HepG2 (cell line): Measurements from ENCODE around the gene MAPK11. TPM values are rescaled to one million over a fixed set of nuclear protein-coding genes. Genes with fewer than 3 reads are reported as not detected.

ENCODE experiments used
- CBX1 ChIP-seq: IDR thresholded peaks from one replicate; pipeline ENCODE4 v1.6.1; 2016; ENCODE audit warnings: antibody characterized with exemption, low read depth
- ETV5 ChIP-seq: IDR thresholded peaks from 2 replicates; pipeline ENCODE4 v1.6.1; 2018; ENCODE audit warnings: missing biosample characterization, missing genetic modification reagents, inconsistent platforms, borderline replicate concordance
- GATAD2A ChIP-seq: IDR thresholded peaks from 2 replicates; pipeline ENCODE4 v1.6.1; 2016
- LCORL ChIP-seq, 2 experiments: fragments of 450-650 bp in 1 of 2; sonication (generic) in 1 of 2; formaldehyde crosslinking in 1 of 2; IDR thresholded peaks; 2 replicates each; pipeline versions ENCODE4 v1.5.0 to v1.6.1; 2017 to 2020; ENCODE audit warnings: antibody characterized with exemption in 1 of 2, missing genetic modification reagents in 1 of 2
- NAIF1 ChIP-seq: sonication (generic); formaldehyde crosslinking; IDR thresholded peaks from 2 replicates; pipeline ENCODE4 v1.5.0; 2020; ENCODE audit warnings: mild to moderate bottlenecking, missing genetic modification reagents, borderline replicate concordance
- PLRG1 ChIP-seq: fragments of 450-650 bp; conservative IDR thresholded peaks from 2 replicates; pipeline ENCODE4 v1.6.1; 2016
- SIN3B ChIP-seq: fragments of 150-350 bp; IDR thresholded peaks from 2 replicates; pipeline ENCODE4 v1.6.1; 2014; ENCODE audit warnings: low read length
- SMAD9 ChIP-seq: sonication (generic); formaldehyde crosslinking; IDR thresholded peaks from 2 replicates; pipeline ENCODE4 v1.5.1; 2020; ENCODE audit warnings: mild to moderate bottlenecking, missing genetic modification reagents
- SP1 ChIP-seq, 2 experiments: fragments of 450-650 bp in 1 of 2; sonication (generic) in 1 of 2; formaldehyde crosslinking in 1 of 2; IDR thresholded peaks; 2 replicates each; pipeline versions ENCODE4 v1.4.0 to v1.6.1; 2016 to 2020; ENCODE audit warnings: missing genetic modification reagents in 1 of 2
- TEAD3 ChIP-seq: optimal IDR thresholded peaks from 2 replicates; pipeline ENCODE3; 2016; ENCODE audit warnings: borderline replicate concordance
- ZBTB7A ChIP-seq: sonication (generic); formaldehyde crosslinking; IDR thresholded peaks from 2 replicates; pipeline ENCODE4 v1.8.0; 2022; ENCODE audit warnings: mild to moderate bottlenecking, missing genetic modification reagents
- ZNF570 ChIP-seq: sonication (generic); formaldehyde crosslinking; IDR thresholded peaks from 2 replicates; pipeline ENCODE4 v1.4.0; 2020; ENCODE audit warnings: mild to moderate bottlenecking, missing genetic modification reagents, borderline replicate concordance
- polyA plus RNA-seq, 8 experiments: library from polyadenylated mRNA; depleted of rRNA in 3 of 8; stranded (reverse) in 7 of 8; unstranded in 1 of 8; fragments of >200 nt; fragmentation: Illumina TruSeq in 4 of 8; extraction: Trizol in 4 of 8; gene quantifications; 2 replicates each; pipeline versions ENCODE4 v1.2.1 to v1.2.3, GENCODE V29; 2011 to 2016; ENCODE audit warnings: low read depth in 4 of 8, missing spikeins in 1 of 8, mixed read lengths in 1 of 8; ENCODE audit not compliant: insufficient read depth in 1 of 8
- total RNA-seq, 5 experiments: library from RNA; depleted of rRNA; stranded (reverse); fragments of >200 nt; fragmentation: Illumina TruSeq; extraction: Trizol; gene quantifications; 2 replicates each; pipeline ENCODE4 v1.2.3, GENCODE V29; 2016; ENCODE audit warnings: low read depth in 1 of 5
- TF ChIP-seq, protein P1 (sequence below): sonication (generic); formaldehyde crosslinking; IDR thresholded peaks from 2 replicates; pipeline ENCODE4 v1.4.0; 2020; ENCODE audit warnings: mild to moderate bottlenecking, missing genetic modification reagents, borderline replicate concordance
- TF ChIP-seq, protein P2 (sequence below): sonication (generic); formaldehyde crosslinking; IDR thresholded peaks from 2 replicates; pipeline ENCODE4 v1.4.0; 2020; ENCODE audit warnings: missing genetic modification reagents
- TF ChIP-seq, protein P3 (sequence below): sonication (generic); formaldehyde crosslinking; IDR thresholded peaks from 2 replicates; pipeline ENCODE4 v1.5.0; 2020; ENCODE audit warnings: missing genetic modification reagents
- TF ChIP-seq, protein P4 (sequence below): sonication (generic); formaldehyde crosslinking; IDR thresholded peaks from 2 replicates; pipeline ENCODE4 v1.4.0; 2020; ENCODE audit warnings: missing genetic modification reagents, borderline replicate concordance
- TF ChIP-seq, protein P5 (sequence below): sonication (generic); formaldehyde crosslinking; IDR thresholded peaks from 2 replicates; pipeline ENCODE4 v1.5.0; 2020; ENCODE audit warnings: mild to moderate bottlenecking, low read depth, missing genetic modification reagents, borderline replicate concordance

Gene MAPK11
- total and polyA plus RNA-seq, 2 of the 13 experiments (the other 11 are each of a cell fraction or from before 2014, with no cell fraction given) = 0.15 to 0.17 TPM

DNA sequence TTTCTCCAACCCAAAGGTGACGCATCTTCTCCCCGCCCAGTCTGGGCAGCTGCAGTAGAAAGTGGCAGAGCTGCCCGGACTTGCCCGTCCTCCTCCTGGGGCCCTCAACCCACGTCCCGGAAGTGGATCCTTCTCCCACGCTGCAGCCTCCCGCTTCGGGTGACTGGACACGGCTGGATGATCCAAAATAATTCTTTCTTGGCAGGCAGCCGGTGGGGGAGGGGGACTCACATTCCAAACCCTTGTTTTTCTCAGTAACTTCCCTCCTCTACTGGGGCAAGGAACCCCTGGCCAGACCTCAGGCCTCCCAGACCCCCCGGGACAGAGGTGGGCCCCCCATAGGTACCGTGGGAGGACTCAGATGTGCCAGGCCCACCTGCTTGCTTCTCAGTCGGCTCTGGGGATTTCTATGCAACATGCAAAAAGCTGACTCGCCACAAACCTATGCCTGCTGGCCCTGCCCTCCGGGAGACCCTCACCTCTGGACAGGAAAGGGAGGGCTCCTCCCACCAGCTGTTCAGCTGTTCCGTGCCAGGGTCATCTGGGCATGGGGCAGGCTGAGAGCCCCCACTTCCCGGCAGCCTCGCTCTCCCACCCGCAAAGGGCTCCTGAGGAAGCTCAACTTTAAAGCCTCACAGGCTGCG lies 35.9 kb upstream of the MAPK11 start (continued):
- TF ChIP-seq, protein P1, sequence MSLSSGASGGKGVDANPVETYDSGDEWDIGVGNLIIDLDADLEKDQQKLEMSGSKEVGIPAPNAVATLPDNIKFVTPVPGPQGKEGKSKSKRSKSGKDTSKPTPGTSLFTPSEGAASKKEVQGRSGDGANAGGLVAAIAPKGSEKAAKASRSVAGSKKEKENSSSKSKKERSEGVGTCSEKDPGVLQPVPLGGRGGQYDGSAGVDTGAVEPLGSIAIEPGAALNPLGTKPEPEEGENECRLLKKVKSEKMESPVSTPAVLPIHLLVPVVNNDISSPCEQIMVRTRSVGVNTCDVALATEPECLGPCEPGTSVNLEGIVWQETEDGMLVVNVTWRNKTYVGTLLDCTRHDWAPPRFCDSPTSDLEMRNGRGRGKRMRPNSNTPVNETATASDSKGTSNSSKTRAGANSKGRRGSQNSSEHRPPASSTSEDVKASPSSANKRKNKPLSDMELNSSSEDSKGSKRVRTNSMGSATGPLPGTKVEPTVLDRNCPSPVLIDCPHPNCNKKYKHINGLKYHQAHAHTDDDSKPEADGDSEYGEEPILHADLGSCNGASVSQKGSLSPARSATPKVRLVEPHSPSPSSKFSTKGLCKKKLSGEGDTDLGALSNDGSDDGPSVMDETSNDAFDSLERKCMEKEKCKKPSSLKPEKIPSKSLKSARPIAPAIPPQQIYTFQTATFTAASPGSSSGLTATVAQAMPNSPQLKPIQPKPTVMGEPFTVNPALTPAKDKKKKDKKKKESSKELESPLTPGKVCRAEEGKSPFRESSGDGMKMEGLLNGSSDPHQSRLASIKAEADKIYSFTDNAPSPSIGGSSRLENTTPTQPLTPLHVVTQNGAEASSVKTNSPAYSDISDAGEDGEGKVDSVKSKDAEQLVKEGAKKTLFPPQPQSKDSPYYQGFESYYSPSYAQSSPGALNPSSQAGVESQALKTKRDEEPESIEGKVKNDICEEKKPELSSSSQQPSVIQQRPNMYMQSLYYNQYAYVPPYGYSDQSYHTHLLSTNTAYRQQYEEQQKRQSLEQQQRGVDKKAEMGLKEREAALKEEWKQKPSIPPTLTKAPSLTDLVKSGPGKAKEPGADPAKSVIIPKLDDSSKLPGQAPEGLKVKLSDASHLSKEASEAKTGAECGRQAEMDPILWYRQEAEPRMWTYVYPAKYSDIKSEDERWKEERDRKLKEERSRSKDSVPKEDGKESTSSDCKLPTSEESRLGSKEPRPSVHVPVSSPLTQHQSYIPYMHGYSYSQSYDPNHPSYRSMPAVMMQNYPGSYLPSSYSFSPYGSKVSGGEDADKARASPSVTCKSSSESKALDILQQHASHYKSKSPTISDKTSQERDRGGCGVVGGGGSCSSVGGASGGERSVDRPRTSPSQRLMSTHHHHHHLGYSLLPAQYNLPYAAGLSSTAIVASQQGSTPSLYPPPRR (CRISPR knock-in tag) = 0 out of 2 replicates have a peak, but pooled peaks have one; percentile 30
- TF ChIP-seq, protein P2, sequence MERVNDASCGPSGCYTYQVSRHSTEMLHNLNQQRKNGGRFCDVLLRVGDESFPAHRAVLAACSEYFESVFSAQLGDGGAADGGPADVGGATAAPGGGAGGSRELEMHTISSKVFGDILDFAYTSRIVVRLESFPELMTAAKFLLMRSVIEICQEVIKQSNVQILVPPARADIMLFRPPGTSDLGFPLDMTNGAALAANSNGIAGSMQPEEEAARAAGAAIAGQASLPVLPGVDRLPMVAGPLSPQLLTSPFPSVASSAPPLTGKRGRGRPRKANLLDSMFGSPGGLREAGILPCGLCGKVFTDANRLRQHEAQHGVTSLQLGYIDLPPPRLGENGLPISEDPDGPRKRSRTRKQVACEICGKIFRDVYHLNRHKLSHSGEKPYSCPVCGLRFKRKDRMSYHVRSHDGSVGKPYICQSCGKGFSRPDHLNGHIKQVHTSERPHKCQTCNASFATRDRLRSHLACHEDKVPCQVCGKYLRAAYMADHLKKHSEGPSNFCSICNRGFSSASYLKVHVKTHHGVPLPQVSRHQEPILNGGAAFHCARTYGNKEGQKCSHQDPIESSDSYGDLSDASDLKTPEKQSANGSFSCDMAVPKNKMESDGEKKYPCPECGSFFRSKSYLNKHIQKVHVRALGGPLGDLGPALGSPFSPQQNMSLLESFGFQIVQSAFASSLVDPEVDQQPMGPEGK = 0 out of 2 replicates have a peak, but pooled peaks have one; percentile 41
- no peak for TF ChIP-seq NAIF1 (CRISPR knock-in tag)
- TF ChIP-seq SP1 (IDR thresholded peaks at IDR 0.05) = no peak
- TF ChIP-seq SP1 (CRISPR knock-in tag; IDR thresholded peaks at IDR 0.05) = no peak
- TF ChIP-seq, protein P3, sequence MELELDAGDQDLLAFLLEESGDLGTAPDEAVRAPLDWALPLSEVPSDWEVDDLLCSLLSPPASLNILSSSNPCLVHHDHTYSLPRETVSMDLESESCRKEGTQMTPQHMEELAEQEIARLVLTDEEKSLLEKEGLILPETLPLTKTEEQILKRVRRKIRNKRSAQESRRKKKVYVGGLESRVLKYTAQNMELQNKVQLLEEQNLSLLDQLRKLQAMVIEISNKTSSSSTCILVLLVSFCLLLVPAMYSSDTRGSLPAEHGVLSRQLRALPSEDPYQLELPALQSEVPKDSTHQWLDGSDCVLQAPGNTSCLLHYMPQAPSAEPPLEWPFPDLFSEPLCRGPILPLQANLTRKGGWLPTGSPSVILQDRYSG (CRISPR knock-in tag) = no peak
- TF ChIP-seq ZBTB7A (CRISPR knock-in tag) = peak; percentile 30; the same call in 1 of the 2 replicates
- no peak for TF ChIP-seq TEAD3 (CRISPR knock-in tag)
- TF ChIP-seq, protein P4, sequence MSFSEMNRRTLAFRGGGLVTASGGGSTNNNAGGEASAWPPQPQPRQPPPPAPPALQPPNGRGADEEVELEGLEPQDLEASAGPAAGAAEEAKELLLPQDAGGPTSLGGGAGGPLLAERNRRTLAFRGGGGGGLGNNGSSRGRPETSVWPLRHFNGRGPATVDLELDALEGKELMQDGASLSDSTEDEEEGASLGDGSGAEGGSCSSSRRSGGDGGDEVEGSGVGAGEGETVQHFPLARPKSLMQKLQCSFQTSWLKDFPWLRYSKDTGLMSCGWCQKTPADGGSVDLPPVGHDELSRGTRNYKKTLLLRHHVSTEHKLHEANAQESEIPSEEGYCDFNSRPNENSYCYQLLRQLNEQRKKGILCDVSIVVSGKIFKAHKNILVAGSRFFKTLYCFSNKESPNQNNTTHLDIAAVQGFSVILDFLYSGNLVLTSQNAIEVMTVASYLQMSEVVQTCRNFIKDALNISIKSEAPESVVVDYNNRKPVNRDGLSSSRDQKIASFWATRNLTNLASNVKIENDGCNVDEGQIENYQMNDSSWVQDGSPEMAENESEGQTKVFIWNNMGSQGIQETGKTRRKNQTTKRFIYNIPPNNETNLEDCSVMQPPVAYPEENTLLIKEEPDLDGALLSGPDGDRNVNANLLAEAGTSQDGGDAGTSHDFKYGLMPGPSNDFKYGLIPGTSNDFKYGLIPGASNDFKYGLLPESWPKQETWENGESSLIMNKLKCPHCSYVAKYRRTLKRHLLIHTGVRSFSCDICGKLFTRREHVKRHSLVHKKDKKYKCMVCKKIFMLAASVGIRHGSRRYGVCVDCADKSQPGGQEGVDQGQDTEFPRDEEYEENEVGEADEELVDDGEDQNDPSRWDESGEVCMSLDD (CRISPR knock-in tag) = peak; percentile 7; the same call in 1 of the 2 replicates
- no peak for TF ChIP-seq SIN3B
- no peak for TF ChIP-seq PLRG1
- peak; percentile 68 for TF ChIP-seq GATAD2A
- TF ChIP-seq, protein P5, sequence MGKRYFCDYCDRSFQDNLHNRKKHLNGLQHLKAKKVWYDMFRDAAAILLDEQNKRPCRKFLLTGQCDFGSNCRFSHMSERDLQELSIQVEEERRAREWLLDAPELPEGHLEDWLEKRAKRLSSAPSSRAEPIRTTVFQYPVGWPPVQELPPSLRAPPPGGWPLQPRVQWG (CRISPR knock-in tag) = no peak
- peak; percentile 50; the same call in 1 of the 2 replicates for TF ChIP-seq ETV5
- no peak for TF ChIP-seq LCORL (IDR thresholded peaks at IDR 0.05)
- peak; percentile 53; the same call in 1 of the 2 replicates for TF ChIP-seq LCORL (CRISPR knock-in tag; IDR thresholded peaks at IDR 0.05)
- peak; percentile 37 for TF ChIP-seq CBX1
- no peak for TF ChIP-seq SMAD9 (CRISPR knock-in tag)
- TF ChIP-seq ZNF570 (CRISPR knock-in tag) = no peak
